Limb (tissue), 2 donors: ENCODE measurements around the gene BRD7.

ENCODE experiments used
- DNase-seq, 2 donors: peaks; one replicate each; pipeline ENCODE4 v3.0.0-alpha.2; 2016; ENCODE audit errors: extremely low spot score in 2 of 2

BRD7 gene

DNA sequence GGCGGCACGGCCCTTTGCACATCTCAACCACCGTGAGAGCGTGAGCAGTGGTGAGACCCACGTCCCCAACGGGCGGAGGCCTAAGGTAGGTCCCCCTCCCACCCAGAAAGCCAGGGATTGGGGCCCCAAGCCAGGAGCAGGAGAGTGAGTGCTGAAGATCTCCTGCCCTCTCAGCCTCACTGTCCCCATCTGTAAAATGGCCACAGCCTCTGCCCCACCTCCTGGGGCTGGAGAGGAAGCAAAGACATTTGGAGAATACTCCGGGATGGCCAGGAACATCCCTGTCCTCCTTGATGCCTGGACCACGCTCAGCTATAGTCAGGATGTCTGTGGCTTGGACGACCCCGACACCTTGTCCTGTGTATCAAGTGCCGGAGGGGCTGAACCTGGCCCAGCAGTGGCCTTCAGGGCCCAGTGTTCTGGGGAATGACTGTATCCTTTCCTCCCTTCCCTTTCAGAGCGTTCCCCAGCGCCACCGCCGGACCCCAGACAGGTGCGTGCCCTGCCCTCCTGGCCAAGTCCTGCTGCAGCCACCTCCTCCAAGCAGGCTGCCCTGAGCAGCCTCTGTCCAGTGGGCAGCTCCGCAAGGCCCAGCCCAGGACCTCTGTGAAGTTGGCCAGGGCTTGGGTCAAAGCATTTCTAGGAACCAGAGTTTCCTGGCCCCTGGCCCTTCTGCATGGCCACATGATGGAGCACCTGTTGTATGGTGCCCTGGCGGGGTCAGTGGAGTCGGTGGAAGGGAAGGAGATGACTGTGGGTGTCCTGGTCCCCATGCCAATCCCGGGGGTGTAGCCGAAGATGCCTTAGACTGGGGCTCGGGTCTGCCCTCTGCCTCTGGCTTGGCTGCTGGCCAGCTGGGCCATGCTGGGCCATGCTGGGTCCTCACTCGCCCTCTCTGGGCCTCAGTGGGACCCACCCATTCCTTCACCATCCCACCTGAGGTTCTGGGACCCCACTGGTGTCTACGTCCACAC, 64.0 kb downstream of the BRD7 start:
- DNase-seq = peak in 1 of 2 donors; percentile 25

DNA sequence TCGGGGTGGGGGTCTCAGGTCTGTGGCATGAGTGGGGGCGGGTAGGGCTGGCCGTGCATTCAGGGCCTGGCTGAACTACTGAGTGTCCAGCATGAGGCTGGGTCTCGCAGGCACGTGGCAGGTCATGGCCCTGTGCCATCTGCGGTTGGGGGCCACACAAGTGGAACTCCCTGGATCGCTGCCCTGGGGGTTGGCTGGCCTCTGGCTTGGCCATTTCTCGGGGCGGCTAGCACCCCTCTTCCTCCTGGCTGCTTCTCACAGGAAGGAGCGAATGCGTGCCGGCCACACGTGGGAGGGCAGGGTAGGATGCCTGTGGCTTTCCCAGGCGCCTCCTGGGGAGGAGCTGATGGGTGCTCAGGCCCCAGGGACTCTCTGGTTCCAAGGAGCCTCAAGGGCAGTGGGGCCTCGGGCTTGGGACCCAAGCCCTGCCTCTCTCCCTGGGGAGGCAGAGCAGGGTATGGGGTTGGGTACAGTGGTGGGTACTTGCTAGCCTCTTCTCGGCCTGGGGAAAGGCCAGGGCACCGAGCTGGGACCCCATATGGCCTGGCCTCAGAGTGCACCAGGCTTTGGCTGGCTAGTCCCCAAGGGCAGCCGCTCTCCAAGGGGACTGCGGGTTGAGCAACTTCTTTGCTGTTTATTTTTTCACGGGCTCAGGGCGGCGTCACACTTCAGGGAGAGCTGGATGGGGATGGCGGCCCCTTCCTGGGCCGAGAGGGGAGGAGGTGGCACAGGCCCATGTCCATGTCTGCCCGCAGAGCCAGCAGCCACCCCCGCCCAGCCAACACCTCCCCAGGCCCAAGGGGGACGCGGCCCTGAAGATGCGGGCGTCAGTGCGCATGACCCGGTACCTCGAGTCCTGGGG, 65.0 kb downstream of the BRD7 start:
- peak in 1 of 2 donors; percentile 27 for DNase-seq

DNA sequence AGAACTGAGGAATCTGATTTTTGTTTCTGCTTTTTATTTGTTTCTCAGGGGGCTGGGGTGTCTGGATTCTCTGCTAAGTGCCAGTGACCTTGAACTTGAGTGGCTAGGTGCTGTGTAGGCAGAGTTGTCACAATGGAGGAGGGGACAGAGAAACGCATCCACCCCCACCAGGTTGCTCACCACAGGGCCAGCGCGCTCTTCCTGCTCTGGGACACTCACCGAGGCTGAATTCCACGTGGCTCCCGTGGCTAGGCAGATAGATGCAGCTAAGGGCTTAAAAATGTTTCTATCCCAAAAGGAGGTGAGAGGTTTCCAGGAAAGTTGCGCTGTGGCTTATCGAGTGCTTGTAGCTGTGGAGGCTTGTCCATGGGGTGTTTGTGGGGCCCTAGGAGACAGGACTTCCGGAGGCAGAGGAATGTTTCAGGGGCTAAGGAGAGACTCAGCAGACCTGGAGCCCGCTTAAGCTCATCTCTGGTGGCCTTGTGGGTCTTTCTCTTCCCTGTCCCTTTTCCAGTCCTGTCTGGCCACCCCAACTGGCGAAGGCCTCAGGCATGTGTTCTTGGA, 65.7 kb downstream of the BRD7 start:
- no peak for DNase-seq

DNA sequence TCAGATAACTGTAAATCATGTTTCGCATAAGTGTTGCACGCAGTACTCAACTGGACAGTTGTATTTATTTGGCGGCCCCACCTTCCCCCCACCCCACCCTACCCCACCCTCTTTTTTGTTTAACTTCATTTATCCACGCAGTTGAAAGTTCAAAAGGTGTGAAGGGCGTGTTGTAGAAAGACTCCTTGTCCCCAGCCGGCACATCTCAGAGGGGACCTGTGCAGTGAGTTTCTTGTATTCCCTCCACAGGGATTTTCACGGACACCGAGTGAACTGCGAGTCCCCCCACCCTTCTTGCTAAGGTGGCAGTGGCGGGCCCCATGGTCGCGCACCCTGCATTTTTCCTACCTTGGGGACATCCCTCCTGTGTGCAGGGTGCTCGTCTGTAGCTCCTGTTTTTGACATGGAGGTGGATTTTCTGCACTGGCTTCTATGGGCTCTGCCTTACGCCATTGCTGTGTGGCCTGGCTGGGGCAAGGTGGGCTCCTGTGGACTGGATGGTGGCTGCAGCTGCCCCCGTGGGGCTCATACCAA, 66.2 kb downstream of the BRD7 start:
- DNase-seq = peak in 1 of 2 donors; percentile 19

DNA sequence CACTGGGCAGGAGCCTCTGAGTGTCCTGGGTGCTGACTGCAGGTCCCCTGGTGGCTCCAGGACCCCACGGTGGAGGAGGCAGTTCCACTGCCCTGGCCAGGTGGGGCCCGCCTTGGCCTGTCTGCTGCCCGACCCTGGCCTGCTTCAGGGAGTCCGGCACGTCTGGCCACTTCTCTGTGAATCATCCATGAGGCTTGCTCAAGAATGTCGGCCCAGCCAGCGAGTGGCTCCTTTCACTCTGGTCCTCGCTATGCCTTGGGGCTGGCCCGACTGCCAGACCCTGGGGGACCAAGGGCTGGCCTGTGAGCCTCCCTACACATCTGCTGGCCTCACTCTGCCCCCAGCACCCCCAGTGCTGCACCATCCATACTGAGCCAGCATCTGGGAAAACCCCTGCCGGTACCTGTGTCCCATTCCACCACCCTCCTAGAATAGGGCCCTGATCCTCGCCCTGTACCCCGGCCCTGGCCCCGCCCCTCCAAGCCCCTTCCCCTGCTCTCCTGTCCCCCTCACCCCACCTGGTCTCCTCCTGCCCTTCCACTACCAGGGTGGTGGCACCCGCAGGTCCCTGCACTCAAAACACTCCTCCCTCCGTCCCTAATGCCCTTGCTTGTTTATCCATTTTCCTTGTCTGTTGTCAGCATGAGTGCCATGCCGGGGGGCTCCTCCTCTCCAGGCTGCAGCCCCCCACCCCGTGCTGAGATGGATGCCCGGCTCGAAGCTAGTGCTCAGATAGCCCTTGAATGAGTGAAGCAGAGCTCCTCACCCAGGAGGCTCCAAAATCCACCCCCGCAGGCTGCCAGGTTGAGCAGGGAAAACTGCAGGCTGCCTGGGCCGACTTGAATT, 66.9 kb downstream of the BRD7 start:
- peak in 1 of 2 donors; percentile 30 for DNase-seq

DNA sequence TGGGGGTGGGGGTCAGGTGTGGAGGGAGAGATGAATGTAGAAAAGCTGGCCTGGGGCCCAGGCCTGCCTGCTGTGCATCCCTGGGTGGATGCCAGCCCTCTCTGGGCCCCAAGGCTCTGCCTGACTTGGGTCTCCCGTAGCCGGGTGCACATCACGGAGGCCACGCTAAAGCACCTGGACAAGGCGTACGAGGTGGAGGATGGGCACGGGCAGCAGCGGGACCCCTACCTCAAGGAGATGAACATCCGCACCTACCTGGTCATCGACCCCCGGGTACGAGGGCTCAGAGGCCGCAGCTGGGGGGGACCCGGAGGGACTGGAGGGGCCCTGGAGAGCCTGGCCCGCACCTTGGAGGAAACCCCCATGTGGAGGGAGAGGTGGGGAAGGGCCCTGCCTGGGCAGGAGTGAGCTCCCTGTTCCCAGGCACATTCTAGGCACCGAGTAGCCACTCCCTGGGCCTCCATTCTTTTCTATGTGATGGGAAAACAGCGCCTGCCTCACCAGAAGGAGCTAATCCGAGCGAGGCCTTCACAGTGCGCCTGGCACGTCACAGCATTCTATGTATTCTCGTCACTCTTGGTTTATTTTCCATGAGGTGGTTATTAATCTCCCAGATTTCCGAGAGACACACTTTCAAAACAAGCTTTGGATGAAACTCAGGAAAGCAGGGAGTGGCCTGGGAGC, 67.7 kb downstream of the BRD7 start:
- DNase-seq = no peak

DNA sequence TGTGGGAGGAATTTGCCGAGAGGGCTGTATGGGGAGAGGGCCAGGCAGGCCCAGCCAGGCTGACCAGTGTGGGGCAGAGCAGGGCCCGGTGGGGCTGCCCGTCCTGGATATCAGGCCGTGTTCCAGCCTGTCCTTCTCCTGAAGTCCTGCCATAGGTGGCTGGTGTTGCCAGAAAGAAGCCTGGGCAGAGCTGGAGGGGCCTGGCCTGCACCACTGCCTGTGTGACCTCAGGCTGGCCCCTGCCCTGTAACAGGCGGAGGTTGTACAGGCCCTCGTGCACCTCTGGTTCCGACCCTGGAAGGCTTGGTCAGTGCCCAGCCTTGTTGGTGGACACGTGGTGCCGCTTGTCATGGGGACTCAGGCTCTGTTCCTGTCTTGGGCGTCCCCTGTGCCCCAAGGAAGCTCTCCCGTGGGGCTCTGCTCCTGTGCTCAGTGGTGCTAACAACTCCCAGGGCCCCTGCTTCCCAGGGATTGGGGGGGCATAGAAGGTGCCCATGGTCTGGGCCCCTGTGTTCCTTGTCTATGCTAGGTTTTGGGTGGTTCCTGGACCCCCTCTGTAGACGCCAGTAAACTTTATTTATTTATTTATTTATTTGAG, 69.2 kb downstream of the BRD7 start:
- no peak for DNase-seq

DNA sequence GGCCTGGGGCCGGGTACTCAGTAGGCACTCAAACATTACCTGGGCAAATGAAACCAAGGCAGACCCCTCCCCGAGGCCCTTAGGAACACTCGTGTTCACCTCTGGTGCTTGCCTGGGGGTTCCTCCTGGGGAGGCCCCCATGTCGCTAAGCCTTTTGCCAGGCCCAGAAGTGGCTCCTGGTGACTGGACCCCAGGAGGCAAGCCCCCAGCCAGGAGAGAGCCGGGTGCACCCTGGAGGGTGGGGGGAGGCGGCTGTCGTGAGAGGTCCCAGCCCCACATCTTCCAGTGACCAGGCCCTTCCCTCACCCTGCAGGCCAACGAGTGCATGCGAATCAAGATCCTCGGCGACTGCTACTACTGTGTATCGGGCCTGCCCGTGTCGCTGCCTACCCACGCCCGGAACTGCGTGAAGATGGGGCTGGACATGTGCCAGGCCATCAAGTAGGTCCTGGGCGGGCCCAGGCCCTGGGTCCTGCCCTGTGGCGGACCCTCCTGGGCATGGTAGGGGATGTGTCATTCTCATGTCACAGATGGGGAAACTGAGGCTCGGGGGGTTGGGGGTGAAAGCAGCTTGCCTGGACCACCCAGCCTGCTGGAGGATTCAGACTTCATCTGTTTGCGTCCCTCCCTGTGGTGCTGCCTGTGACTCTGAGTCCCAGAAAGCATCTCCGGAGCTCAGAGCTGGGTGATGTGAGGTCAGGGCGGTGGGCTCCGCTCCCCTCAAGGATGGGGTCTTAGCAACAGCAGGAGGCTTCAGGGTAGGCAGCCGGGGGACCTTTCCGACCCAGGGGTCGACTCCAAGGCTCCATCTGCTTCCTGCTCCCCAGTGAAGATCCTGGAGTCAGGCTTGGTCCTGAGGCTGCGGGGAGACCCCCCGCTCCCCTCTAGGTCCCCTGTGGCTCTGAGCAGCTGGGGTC, 69.9 kb downstream of the BRD7 start:
- no peak for DNase-seq

DNA sequence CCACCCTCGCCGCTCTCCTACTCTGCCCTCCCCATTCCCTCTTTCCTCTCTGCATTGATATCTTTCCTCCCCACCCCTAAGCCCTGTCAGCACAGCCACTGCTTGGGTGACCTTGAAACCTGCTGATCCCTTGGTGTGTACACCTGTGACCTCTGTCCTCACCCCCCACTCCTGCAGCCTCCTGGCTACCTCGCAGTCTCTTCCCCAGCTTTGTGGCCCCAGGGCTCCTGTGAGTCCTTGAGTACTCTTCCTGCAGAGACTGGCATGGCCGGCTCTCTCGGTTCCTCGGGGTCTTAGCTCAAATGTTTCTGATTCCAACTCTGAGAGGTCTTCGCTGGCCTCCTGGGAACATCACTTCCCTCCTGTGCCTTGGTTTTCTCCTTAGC, 70.7 kb downstream of the BRD7 start:
- DNase-seq = no peak

DNA sequence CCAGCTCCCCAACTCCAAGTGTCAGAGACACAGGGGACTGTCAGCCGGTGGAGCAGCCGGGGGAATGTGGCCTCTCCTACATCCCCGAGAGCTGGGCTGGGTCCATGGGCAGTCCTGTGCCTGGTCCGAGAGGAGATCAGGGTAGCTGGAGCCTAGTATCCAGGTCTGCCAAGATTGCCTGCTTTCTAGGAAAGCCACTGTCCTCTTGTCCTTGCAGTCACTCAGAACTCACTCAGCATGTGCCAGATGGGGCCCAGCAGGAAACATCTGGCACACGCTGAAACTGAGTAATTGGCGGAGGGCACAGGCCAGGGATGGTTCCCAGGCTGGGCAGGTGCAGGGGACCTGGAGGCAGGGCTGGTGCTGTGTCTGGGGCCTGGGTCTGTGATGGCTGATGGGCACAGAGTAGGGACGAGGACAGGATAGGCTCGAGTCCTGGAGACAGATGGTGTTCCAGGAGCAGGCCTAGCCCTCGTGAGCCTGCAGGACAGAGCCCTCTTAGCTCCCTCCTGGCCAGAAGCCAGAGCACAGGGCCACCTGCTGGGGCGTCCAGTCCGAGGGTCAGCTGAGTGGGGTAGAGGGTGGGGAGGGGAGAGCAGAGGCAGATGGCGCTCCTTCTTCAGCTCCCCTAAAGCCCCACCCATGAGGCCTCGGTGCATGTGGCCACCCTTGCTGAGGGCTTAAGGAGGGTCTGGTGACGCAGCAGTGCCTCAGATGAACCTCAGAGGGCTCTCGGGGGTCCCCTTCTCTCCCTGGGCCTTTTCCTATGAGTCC, 71.3 kb downstream of the BRD7 start:
- DNase-seq = peak in 1 of 2 donors; percentile 12

DNA sequence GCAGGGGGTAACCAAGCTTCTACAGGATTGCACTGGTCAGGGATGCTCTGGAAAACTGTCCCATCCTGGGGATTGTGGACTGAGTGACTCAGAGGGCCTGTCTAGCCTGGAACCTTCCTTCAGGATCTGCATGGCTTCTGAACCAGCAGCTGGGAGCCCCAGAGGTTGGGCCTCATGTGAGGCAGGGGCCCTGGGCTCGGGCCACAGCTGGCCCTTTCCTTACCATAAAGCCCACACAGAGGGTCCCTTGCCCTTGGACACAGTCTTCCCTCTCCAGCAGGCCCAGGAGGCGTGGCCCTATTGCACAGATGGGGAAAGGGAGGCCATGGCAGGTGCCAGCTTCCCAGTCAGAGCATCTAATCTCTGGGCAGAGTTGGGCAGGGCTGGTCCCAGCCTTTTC, 72.0 kb downstream of the BRD7 start:
- no peak for DNase-seq

DNA sequence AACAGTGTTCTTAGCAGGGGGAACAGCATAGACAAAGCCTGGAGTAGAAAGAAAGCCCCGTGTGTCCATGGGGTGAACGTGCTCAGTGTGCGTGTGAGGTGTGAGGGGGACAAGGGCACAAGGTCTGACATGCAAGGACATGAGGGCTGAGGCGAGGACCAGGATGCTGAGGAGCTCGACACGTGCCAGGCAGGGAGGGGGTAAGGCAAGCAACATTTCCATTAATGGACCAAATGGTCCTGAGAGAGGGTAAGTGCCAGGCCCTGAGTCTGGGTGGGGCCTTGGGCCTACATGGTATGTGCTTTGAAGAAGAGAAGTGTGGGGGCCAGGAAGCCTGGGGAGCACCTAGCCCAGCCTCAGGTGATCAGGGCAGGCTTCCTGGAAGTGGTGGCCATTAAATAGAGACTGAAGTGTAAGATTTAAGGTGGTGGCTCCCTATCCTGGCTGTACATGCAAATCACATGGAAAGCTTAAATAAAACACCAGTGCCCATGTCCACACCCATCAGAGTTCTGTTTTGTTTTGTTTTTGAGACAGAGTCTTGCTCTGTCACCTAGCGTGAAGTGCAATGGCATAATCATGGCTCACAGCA, 73.2 kb downstream of the BRD7 start:
- no peak for DNase-seq

DNA sequence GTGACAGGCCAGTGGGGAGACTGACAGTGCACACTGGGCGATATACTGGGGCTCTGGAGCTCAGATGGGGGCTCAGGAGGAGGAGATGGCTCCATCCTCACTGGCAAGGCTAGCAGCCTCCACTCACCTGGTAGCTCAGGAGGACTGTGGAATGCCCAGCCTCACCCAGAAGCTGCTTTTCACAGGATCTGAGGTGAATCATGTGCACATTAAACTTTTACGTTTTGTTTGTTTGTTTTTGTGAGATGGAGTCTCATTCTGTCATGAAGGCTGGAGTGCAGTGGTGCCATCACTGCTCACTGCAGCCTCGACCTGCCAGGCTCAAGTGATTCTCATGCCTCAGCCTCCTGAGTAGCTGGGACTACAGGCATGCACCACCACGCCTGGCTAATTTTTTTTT, 73.8 kb downstream of the BRD7 start:
- DNase-seq = no peak

DNA sequence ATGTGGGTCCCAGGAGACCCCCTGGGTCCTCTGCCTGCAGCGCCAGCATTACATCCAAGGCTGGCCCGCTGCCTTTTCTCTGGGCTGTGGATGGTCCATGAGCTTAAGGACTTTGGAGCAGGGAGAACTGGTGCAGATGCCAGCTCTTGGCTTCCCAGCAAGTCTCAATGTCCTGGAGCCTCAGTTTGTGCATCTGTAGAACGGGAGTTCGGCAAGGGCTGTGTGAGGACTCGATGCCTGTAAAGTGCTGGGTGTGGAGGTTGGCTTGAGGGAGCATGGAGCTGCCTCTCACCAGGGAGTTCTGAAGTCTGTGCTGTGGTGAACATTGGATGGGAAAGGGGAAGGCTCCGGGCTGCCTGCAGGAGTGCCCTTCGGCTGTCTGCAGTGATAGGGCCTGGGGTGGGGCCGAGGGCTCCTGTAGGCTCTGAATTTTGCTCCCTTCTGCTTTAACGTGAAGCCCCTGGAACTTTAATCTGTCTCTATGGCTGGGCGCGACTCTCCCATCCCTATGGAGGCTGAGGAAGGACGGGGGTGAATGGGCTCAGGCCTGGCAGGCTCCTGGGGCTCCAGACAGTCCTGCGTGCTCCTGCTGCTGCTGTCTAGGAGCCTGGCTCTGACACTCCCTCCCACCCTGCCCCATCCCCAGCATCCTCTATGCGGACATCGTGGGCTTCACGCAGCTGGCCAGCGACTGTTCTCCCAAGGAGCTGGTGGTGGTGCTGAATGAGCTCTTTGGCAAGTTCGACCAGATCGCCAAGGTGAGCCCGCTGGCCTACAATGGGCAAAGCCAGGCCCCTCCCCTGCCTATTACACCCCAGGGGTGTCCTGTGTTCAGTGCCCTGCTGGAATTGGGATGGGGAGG, 74.6 kb downstream of the BRD7 start:
- no peak for DNase-seq

DNA sequence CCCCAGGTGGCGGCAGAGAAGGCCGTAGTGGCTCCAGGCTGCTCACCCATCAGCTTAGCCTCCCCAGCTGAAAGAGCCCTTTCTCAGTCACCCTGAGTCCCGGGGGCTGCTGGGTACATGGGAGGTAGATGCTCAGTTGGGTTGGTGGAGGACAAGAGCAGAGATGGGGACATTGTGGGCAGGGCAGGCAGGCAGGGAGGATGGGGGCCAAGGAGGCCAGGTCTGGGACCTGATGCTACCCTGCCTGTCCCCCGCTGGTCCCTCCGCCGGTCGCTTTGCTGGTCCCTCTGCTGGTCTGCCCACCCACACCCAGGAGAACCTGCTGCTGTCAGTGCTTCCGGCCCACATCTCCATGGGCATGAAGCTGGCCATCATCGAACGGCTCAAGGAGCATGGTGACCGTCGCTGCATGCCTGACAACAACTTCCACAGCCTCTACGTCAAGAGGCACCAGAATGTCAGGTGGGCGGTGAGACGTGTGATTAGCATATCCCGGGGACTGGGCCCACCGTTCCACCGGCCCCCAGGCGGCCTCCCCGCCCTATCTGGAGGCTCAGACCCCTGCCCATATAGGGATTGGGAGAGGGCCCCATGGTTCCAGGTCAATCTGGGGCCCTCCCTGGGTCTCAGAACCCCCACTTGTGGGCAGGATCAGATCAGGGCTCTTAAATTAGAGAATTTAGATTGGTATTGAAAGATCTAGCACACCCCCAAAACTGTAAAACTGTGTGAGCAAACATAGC, 75.6 kb downstream of the BRD7 start:
- no peak for DNase-seq

DNA sequence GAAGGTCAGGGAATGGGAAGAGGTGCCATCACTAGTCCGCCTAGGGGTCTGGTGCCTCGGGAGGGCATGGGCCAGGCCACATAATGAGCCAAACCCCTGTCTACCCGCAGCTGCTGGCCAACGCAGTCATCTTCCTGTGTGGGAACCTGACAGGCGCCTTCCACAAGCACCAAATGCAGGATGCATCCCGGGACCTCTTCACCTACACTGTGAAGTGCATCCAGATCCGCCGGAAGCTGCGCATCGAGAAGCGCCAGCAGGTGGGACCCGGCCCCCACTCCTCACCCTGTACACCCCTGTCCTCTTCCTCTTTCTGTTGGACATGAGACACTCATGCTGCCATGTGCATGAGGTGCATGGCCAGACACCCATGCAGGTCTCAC, 76.2 kb downstream of the BRD7 start:
- no peak for DNase-seq
